Right renal pelvis (tissue), 4 donors: ENCODE results near the gene NOVA2. TPM values are rescaled to one million over a fixed set of nuclear protein-coding genes. Genes with fewer than 3 reads are reported as not detected.

Experiments
- DNase-seq, 4 donors: peaks; one replicate each; pipeline ENCODE4 v3.0.0-alpha.2; 2013; ENCODE audit warnings: low read depth in 4 of 4, low spot score in 3 of 4, missing footprints in 1 of 4
- polyA plus RNA-seq, 4 donors: library from polyadenylated mRNA; unstranded; fragments of 120-200 nt; gene quantifications; one replicate each; pipeline ENCODE4 v1.2.1, GENCODE V29; 2013; ENCODE audit not compliant: insufficient read length in 4 of 4

NOVA2 gene
- polyA plus RNA-seq, 4 donors: 4.3 to 5.3 (median 4.4) TPM

GRCh38 chr19:45967246-45967645 lies 6.4 kb downstream of the NOVA2 start:
- DNase-seq: no peak

- no peak for DNase-seq
Observed at GRCh38 chr19:45962021-45962420, 11.6 kb downstream of the NOVA2 start.

- DNase-seq: no peak
Observed at GRCh38 chr19:45960595-45961235, 12.9 kb downstream of the NOVA2 start.

GRCh38 chr19:45959517-45960025 lies 14.1 kb downstream of the NOVA2 start:
- DNase-seq: no peak

GRCh38 chr19:45958769-45959516 lies 14.7 kb downstream of the NOVA2 start:
- no peak for DNase-seq

- no peak for DNase-seq
Observed at GRCh38 chr19:45958320-45958719, 15.3 kb downstream of the NOVA2 start.

- no peak for DNase-seq
Observed at GRCh38 chr19:45955905-45956608, 17.6 kb downstream of the NOVA2 start.

- DNase-seq: no peak
Observed at GRCh38 chr19:45954156-45954555, 19.5 kb downstream of the NOVA2 start.

GRCh38 chr19:45953676-45954075 lies 20.0 kb downstream of the NOVA2 start:
- no peak for DNase-seq

- peak; percentile 33 to 60 (median 49) for DNase-seq
Observed at GRCh38 chr19:45952686-45953505, 20.8 kb downstream of the NOVA2 start.

- no peak for DNase-seq
Observed at GRCh38 chr19:45952341-45952685, 21.4 kb downstream of the NOVA2 start.

GRCh38 chr19:45947926-45948325 lies 25.7 kb downstream of the NOVA2 start:
- no peak for DNase-seq

- DNase-seq: no peak
Observed at GRCh38 chr19:45940515-45940805, 33.2 kb downstream of the NOVA2 start.

GRCh38 chr19:45939792-45940514 lies 33.7 kb downstream of the NOVA2 start:
- DNase-seq: no peak

GRCh38 chr19:45938733-45939319 lies 34.8 kb downstream of the NOVA2 start:
- DNase-seq: no peak

GRCh38 chr19:45935267-45935666 lies 38.4 kb downstream of the NOVA2 start:
- DNase-seq: no peak

GRCh38 chr19:45934551-45935230 lies 39.0 kb downstream of the NOVA2 start:
- DNase-seq: no peak

- DNase-seq: no peak
Observed at GRCh38 chr19:45933759-45934158, 39.9 kb downstream of the NOVA2 start.

GRCh38 chr19:45931055-45931454 lies 42.6 kb downstream of the NOVA2 start:
- DNase-seq: no peak
